Mammary epithelial cell (primary cell): Measurements from ENCODE around the gene ECM1.

Experiments
- CTCF ChIP-seq, 2 donors: IDR thresholded peaks in 1 of 2; conservative IDR thresholded peaks in 1 of 2; 2 replicates each; pipeline ENCODE4 v1.5.1; 2011 to 2012; ENCODE audit warnings: inconsistent platforms in 2 of 2, low read length in 2 of 2, mild to moderate bottlenecking in 2 of 2, control low read depth in 1 of 2, low read depth in 1 of 2; ENCODE audit not compliant: insufficient read depth in 1 of 2; ENCODE audit errors: extremely low read depth in 1 of 2
- EZH2 ChIP-seq: IDR thresholded peaks from 2 replicates; pipeline ENCODE4 v1.6.1; 2012; ENCODE audit warnings: low read length, inconsistent platforms, borderline replicate concordance

GRCh38 chr1:150558303-150558704 lies 50.4 kb downstream of the ECM1 start:
- TF ChIP-seq CTCF (conservative IDR thresholded peaks at IDR 0.05 in 1 of 2, IDR thresholded peaks at IDR 0.05 in 1 of 2; ENCODE audit: extremely low read depth in 1 of 2, insufficient read depth in 1 of 2, low read depth in 1 of 2, low read length in 2 of 2) (no peak), EZH2 (no peak)
